AML-193 (cell line): ENCODE data around the gene CORO2B.

Experiments
- DNase-seq, 2 experiments: peaks; one replicate each; lab custom pipeline; 2025; lab: John Stamatoyannopoulos, UW

The CORO2B gene

DNA sequence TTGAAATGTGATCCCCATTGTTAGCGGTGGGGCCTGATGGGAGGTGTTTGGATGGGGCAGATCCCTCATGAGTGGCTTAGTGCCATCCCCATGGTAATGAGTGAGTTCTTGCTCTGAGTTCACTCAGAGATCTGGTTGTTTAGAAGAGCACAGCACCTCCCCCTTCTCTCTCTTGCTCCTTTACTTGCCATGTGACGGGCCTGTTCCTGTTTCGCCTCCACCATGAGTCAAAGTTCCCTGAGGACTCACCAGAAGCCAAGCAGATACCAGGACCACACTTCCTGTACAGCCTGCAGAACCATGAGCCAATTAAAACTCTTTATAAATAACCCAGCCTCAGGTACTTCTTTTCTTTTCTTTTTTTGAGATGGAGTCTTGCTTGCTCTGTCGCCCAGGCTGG is 195.3 kb downstream of the CORO2B start:
- no peak for DNase-seq

DNA sequence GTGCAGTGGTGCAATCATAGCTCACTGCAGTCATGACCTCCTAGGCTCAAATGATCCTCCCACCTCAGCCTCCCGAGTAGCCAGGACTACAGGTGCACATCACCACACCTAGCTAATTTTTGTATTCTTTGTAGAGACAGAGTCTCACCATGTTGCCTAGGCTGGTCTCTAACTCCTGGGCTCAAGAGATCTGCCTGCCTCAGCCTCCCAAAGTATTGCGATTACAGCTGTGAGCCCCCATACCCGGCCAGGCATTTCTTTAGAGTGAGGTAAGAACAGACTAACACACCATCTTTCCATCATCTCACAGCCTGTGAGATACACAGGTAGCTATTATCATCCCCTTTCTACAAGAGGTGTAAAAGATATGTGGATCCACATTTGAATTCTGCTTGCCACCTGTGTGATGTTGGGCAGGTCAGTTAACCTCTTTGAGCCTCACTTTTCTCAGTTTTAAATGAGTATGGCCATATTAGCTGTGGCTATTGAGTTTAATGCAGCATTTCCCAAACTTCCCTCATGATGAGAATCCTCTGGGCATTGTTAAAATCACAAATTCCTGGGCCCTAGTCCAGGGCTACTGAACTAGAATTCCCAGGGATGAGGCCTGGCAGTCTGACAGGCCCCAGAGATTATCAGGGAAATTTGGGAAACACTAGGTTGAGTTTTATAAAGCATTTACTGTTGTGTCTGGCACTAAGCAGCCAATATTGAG is 195.9 kb downstream of the CORO2B start:
- DNase-seq: no peak

DNA sequence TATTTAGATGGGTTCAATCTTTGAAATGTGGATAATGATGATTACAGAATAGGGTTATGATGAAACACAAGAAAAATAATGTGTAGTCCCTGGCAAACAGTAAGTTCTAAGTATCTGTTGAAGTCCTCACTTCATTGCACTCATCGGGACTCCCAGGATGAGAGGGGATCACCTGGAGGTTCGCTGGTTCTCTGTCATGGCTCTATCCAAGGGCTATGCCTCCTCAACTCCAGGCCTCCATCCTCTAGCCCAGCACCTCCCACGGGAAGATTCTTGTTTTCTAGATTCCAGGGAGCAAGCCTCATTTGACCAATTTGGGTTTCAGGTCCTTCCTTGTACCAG is 196.4 kb downstream of the CORO2B start:
- no peak for DNase-seq

DNA sequence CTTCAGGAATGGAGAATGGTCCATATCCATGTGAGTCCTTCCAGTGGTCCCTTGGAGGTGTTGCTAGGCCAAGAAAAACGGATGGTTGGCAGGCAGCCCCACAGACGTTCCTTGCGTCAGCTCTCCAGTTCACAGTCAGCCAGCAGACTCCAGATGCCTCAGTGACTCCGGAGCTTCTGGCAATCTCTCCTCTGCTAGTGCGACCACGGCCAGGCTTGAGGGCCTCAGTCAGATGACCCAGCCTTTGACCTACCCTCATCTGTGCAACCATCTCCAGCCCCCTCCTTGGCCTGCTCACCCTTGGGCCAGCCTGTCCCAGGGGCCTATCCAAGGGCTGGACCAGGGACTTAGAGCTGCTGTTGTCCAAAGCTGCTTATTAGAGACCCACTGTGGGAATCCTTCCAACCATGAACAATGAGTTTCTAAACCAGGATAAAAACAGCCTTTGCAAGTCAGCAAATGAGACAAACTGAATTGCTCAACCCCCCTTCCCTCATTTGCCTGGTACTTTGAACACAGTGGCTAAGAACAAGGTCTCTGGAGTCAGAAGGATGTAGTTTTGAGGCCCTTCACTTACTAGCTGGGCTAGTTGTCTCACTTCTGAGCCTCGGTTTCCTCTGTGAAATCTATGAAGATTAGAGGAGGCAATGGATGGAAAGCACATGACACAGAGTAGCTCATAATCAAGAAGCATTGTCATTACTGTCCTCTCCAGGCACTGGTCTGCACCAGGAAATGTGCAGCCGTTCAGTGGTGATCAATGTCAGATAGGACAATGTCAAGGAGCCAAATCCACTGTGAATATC is 197.1 kb downstream of the CORO2B start:
- no peak for DNase-seq

DNA sequence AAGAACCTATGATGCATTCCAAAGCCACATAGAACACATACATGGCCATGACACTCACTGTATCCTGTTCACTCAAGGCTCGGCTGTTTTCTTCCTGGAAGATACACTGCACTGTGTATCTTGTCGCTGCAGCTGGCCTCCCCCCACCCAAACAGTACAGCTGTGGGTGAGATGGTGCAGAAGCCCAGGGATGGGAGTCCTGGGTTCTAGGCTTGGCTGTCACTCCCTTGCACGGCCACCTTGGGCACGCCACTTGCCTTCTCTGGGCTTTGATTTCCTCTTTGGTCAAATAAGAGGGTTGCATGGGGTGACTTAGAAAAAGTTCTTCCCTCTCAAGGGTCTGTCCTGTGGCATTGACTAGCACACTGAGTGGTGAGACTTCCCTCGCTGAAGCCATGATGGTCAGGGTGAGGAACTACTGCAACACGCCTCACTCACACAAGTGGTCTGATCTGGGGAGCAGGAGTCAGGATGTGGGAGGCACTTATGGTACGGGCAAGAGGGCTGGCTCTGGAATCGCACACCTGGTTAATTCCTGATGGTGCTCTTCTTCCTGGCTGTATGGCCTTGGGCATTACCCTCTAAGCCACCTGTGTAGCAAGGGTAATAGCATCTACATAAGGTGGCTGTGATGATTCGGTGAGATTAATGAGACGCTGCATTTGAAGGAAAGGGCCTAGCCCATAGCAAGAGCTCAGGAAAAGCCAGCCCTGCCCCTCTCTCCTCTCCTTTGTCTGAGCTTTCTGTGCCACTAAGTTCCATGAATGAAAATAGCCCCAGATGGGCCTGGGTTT is 197.9 kb downstream of the CORO2B start:
- no peak for DNase-seq
